Suprapubic skin (tissue), 4 donors: ENCODE results near the gene NRG4. TPM values are rescaled to one million over a fixed set of nuclear protein-coding genes. Genes with fewer than 3 reads are reported as not detected.
"Not testable (repeated sequence)": the region's sequence is repeated elsewhere in the genome, so short reads cannot be mapped to it uniquely, and the experiment has no call there.

ENCODE experiments used
- DNase-seq, 2 donors: peaks; one replicate each; pipeline ENCODE4 v3.0.0-alpha.2; 2019; ENCODE audit warnings: low spot score in 2 of 2
- H3K27ac ChIP-seq: fragments of 200-600 bp; sonication (generic); one replicate; pipeline ENCODE4 v1.5.1; 2019
- H3K27me3 ChIP-seq: fragments of 200-600 bp; sonication (generic); one replicate; pipeline ENCODE4 v1.5.1; 2019
- H3K36me3 ChIP-seq: fragments of 200-600 bp; sonication (generic); one replicate; pipeline ENCODE4 v1.5.1; 2019
- H3K4me1 ChIP-seq: fragments of 200-600 bp; sonication (generic); one replicate; pipeline ENCODE4 v1.5.1; 2019
- H3K4me3 ChIP-seq: fragments of 200-600 bp; sonication (generic); one replicate; pipeline ENCODE4 v1.5.1; 2019; ENCODE audit warnings: mild to moderate bottlenecking
- H3K9me3 ChIP-seq: fragments of 200-600 bp; sonication (generic); one replicate; pipeline ENCODE4 v1.5.1; 2019
- CTCF ChIP-seq, 2 donors: fragments of 200-600 bp in 1 of 2; fragments of 450-650 bp in 1 of 2; sonication (generic) in 1 of 2; IDR thresholded peaks; one replicate each; pipeline ENCODE4 v1.5.1; 2016 to 2019; ENCODE audit warnings: antibody characterized with exemption in 2 of 2, mild to moderate bottlenecking in 1 of 2, moderate library complexity in 1 of 2
- EP300 ChIP-seq: sonication (generic); formaldehyde crosslinking; IDR thresholded peaks from one replicate; pipeline ENCODE4 v1.6.1; 2017; ENCODE audit warnings: antibody characterized with exemption
- POLR2A ChIP-seq, 2 donors: fragments of 450-650 bp; IDR thresholded peaks; one replicate each; pipeline ENCODE4 v1.6.1; 2017; ENCODE audit warnings: antibody characterized with exemption in 2 of 2, mild to moderate bottlenecking in 2 of 2, moderate library complexity in 2 of 2
- POLR2AphosphoS5 ChIP-seq, 3 donors: sonication (generic); formaldehyde crosslinking; IDR thresholded peaks; one replicate each; pipeline ENCODE4 v1.6.1; 2017; ENCODE audit warnings: antibody characterized with exemption in 3 of 3
- WGBS: methylation state at CpG from one replicate; pipeline ENCODE4 v1.1.5; 2018; 5-methylcytosine and 5-hydroxymethylcytosine counted together
- total RNA-seq, 4 donors: library from RNA; depleted of rRNA; stranded (reverse); fragments of >200 nt; gene quantifications; one replicate each; pipeline ENCODE4 v1.1.0, GENCODE V29; 2016

Gene NRG4
- total RNA-seq, 4 donors from 2014 or later = 0.17 to 4.6 (median 2.9) TPM

GRCh38 chr15:76058714-76059319 is 46.6 kb upstream of the NRG4 start:
- Histone ChIP-seq H3K27ac (no peak overlapping the region), H3K27me3 (peaks cover 15% of the 10 kb centered on the region), H3K9me3 (no peaks in the 10 kb centered on the region), H3K4me3 (peak overlapping the region; percentile 81), H3K4me1 (peaks cover 27% of the 10 kb centered on the region), H3K36me3 (no peaks in the 10 kb centered on the region)
- TF ChIP-seq POLR2AphosphoS5 (IDR thresholded peaks at IDR 0.05) (no peak), POLR2A (IDR thresholded peaks at IDR 0.05) (no peak), EP300 (no peak), CTCF (IDR thresholded peaks at IDR 0.05) (no peak)
- 9% methylated on average over 18 of the region's 18 CpGs for WGBS
- no peak for DNase-seq

- peaks cover 19% of the 10 kb centered on the region for H3K27me3 ChIP-seq
- no peaks in the 10 kb centered on the region for H3K9me3 ChIP-seq
- peaks cover 27% of the 10 kb centered on the region for H3K4me1 ChIP-seq
- no peak for DNase-seq
- TF ChIP-seq CTCF (IDR thresholded peaks at IDR 0.05) (peak; percentile 56 to 62), POLR2A (IDR thresholded peaks at IDR 0.05) (no peak)
- no peak overlapping the region for H3K27ac ChIP-seq
- WGBS = 3% methylated on average over 7 of the region's 7 CpGs
- no peaks in the 10 kb centered on the region for H3K36me3 ChIP-seq
- H3K4me3 ChIP-seq = no peak overlapping the region
These were observed 45.2 kb upstream of the NRG4 start for GRCh38 chr15:76057332-76058000.

- Histone ChIP-seq H3K27me3 (peaks cover 19% of the 10 kb centered on the region), H3K4me1 (peaks cover 27% of the 10 kb centered on the region), H3K9me3 (no peaks in the 10 kb centered on the region), H3K4me3 (no peak overlapping the region), H3K27ac (no peak overlapping the region), H3K36me3 (no peaks in the 10 kb centered on the region)
- TF ChIP-seq POLR2AphosphoS5 (IDR thresholded peaks at IDR 0.05) (no peak), POLR2A (IDR thresholded peaks at IDR 0.05) (no peak), CTCF (IDR thresholded peaks at IDR 0.05) (no peak), EP300 (no peak)
- 6% methylated on average over 3 of the region's 3 CpGs for WGBS
- DNase-seq = no peak
These were observed 44.7 kb upstream of the NRG4 start for GRCh38 chr15:76056931-76057330.

- H3K4me3 ChIP-seq, DNase-seq, H3K9me3 ChIP-seq, H3K36me3 ChIP-seq, H3K27ac ChIP-seq: not testable (repeated sequence)
- Histone ChIP-seq H3K4me1 (peaks cover 16% of the 10 kb centered on the region), H3K27me3 (peaks cover 13% of the 10 kb centered on the region)
- 93% methylated on average over 10 of the region's 10 CpGs for WGBS
These were observed 42.0 kb upstream of the NRG4 start for GRCh38 chr15:76054201-76054600.

GRCh38 chr15:76038512-76038911 is 26.3 kb upstream of the NRG4 start:
- peaks cover 3% of the 10 kb centered on the region for H3K9me3 ChIP-seq
- H3K27ac ChIP-seq = peak overlapping the region; percentile 45
- peak in 1 of 3 donors; percentile 30 for TF ChIP-seq POLR2AphosphoS5 (IDR thresholded peaks at IDR 0.05)
- no peak for TF ChIP-seq EP300
- no peak for TF ChIP-seq POLR2A (IDR thresholded peaks at IDR 0.05)
- TF ChIP-seq CTCF (IDR thresholded peaks at IDR 0.05) = no peak
- no peaks in the 10 kb centered on the region for H3K36me3 ChIP-seq
- WGBS = 50% methylated on average over 1 of the region's 1 CpG
- H3K27me3 ChIP-seq = no peaks in the 10 kb centered on the region
- no peak for DNase-seq
- peaks cover 4% of the 10 kb centered on the region for H3K4me1 ChIP-seq
- no peak overlapping the region for H3K4me3 ChIP-seq
